Left kidney (tissue), 8 donors: ENCODE results near the gene RGL1. TPM values are rescaled to one million over a fixed set of nuclear protein-coding genes. Genes with fewer than 3 reads are reported as not detected.
"Not testable (repeated sequence)": the region's sequence is repeated elsewhere in the genome, so short reads cannot be mapped to it uniquely, and the experiment has no call there.

Experiments used
- DNase-seq: peaks from one replicate; pipeline ENCODE4 v3.0.0-alpha.2; 2013
- long read RNA-seq, 8 donors: transcript quantifications; one replicate each; lab custom pipeline, GENCODE V29; 2026
- polyA plus RNA-seq: library from polyadenylated mRNA; unstranded; fragments of 120-200 nt; gene quantifications from one replicate; pipeline ENCODE4 v1.2.1, GENCODE V29; 2013; ENCODE audit not compliant: insufficient read length

RGL1 gene
- 57.1 TPM for polyA plus RNA-seq
- long read RNA-seq, donor 1: 0 reads
- long read RNA-seq, donor 2, full-length matches to known transcripts: 6 of 22 reads
- long read RNA-seq, donor 2, partial matches to known transcripts: 16 of 22 reads
- long read RNA-seq, donor 2, other reads (novel, unspliced or antisense): 0 of 22 reads
- long read RNA-seq, donor 3, full-length matches to known transcripts: 1 of 1 reads
- long read RNA-seq, donor 3, partial matches to known transcripts: 0 of 1 reads
- long read RNA-seq, donor 3, other reads (novel, unspliced or antisense): 0 of 1 reads
- long read RNA-seq, donor 4: 0 reads
- long read RNA-seq, donor 5, full-length matches to known transcripts: 5 of 5 reads
- long read RNA-seq, donor 5, partial matches to known transcripts: 0 of 5 reads
- long read RNA-seq, donor 5, other reads (novel, unspliced or antisense): 0 of 5 reads
- long read RNA-seq, donor 6, full-length matches to known transcripts: 1 of 1 reads
- long read RNA-seq, donor 6, partial matches to known transcripts: 0 of 1 reads
- long read RNA-seq, donor 6, other reads (novel, unspliced or antisense): 0 of 1 reads
- long read RNA-seq, donor 7, full-length matches to known transcripts: 10 of 17 reads
- long read RNA-seq, donor 7, partial matches to known transcripts: 7 of 17 reads
- long read RNA-seq, donor 7, other reads (novel, unspliced or antisense): 0 of 17 reads
- long read RNA-seq, donor 8, full-length matches to known transcripts: 6 of 12 reads
- long read RNA-seq, donor 8, partial matches to known transcripts: 6 of 12 reads
- long read RNA-seq, donor 8, other reads (novel, unspliced or antisense): 0 of 12 reads

GRCh38 chr1:183804916-183805841, at the start of gene RGL1:
Gene RGL1 (plus strand): TSS chr1:183805120. CDS start chr1:183805298, 178 bp downstream.
- peak; percentile 84 for DNase-seq

- DNase-seq: no peak
Measured at GRCh38 chr1:183756326-183756725, 48.6 kb upstream of the RGL1 start.

GRCh38 chr1:183757061-183757460, 47.9 kb upstream of the RGL1 start:
- DNase-seq: no peak

- no peak for DNase-seq
Measured at GRCh38 chr1:183758913-183759312, 46.0 kb upstream of the RGL1 start.

DNA sequence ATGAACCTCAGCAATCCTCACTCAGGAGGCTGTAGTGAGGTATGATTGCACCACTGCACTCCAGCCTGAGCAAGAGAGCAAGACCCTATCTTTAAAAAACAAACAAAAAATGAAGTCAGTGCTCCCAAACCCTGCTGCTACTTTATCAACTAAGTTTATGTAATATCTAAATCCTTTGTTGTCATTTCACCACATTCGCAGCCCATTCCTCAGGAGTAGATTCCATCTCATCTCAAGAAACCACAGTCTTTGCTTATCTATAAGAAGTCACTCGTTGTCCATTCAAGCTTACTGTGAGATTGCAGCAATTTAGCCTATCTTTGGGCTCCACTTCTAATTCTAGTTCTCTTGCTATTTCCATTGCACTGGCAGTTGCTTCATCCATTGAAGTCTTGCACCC, 44.3 kb upstream of the RGL1 start:
- DNase-seq: no peak

DNA sequence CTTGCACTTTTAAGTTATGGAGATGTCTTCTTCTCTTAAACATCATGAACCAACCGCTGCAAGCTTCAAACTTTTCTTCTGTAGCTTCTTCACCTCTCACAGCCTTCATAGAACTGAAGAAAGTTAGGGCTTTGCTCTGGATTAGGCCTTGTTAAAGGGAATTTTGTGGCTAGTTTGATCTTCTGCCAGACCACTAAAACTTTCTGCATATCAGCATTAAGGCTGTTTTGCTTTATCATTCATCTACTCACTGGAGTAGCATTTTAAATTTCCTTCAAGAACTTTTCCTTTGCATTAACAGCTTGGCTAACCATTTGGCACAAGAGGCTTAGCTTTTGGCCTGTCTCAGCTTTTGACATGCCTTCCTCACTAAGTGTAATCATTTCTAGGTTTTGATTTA, 43.0 kb upstream of the RGL1 start:
- DNase-seq: no peak

- not testable (repeated sequence) for DNase-seq
Measured at GRCh38 chr1:183762856-183763255, 42.1 kb upstream of the RGL1 start.

- DNase-seq: no peak
Measured at GRCh38 chr1:183764981-183765380, 39.9 kb upstream of the RGL1 start.

GRCh38 chr1:183769956-183770815, 34.7 kb upstream of the RGL1 start:
- DNase-seq: no peak

DNA sequence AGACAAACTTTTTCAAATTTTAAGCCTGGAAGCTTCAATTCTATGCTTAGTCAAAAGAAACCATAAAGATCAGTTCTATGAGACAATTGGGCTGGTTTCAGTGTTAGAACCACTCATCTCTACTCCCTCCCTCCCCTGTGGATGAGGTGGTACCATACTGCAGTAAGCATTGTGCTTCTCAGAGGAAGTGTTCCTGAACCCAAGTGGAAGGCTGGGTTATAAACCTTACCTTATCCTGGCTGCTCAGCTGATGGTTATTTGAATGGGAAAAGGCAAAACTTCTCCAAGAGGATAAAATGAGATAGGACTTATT, 34.1 kb upstream of the RGL1 start:
- no peak for DNase-seq

DNA sequence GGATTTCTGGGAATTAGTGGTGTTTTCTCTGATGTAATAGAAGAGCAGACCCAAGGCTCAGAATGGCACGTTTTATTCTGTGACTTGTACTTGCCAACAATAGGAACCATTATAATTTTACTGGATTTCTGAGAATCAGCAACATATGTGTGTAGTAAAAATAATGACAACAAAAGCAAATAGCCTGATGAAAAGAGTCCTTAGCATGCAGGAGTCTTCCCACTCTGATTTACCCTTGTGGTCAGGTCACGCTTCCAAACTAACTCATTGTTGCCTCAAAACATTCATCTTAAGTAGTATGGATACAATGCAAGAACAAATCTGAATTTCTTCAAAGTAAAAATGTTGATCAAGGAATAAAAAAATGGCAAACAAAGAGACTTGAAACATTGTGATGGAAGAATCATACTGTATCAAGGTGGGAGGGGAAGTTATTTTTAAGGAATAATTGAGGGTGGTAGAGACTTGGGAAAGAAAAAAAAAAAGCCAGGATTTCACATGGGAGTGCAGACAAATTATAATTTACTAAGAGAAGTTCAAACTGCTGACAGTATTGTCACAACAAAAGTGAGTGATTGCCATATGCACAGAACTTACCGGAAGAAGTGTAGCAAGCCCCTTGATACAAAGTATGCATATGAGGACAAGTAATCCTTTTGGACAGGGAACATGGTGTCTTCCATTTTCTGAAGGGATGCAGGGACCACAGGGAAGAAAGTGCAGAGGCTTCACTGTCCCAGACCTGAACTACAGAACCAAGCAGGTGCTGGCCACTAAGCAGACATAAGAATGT, 31.2 kb upstream of the RGL1 start:
- DNase-seq: no peak

DNA sequence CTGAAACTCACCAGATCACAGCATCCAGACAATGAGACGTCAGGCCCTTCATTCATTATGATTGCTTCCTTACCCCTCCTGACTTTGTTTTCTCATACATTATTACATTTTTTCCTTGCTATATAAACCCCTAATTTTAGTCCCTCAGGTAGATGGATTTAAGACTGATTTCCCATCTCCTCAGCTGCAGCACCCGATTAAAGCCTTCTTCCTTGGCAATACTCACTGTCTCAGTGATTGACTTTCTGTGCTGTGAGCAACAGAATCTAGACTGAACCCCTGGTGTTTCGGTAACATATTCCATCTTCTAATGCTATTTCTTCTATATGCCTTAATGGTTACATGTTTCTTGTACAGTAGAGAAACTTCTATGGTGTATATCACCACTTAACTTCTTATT, 30.0 kb upstream of the RGL1 start:
- no peak for DNase-seq

GRCh38 chr1:183776731-183777130, 28.2 kb upstream of the RGL1 start:
- DNase-seq: no peak

DNA sequence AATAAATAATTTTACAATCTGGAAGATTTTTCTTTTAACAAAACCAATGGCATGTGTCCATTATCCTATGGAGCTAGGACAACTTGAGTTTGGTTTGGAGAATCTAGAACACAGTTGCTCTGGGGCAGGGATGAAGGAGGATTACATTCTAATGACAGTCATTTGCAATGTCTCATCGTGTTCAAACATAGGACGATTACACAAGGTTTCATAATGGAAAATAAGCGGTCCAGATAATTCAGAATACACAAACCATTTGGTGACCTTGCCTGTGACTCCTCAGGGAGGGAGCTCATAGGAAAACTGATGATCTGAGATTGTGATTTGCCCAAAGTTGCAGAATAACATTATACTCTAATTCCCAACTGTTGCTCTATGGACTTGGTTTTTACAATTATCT, 27.6 kb upstream of the RGL1 start:
- no peak for DNase-seq

GRCh38 chr1:183778045-183778444, 26.9 kb upstream of the RGL1 start:
- no peak for DNase-seq

DNA sequence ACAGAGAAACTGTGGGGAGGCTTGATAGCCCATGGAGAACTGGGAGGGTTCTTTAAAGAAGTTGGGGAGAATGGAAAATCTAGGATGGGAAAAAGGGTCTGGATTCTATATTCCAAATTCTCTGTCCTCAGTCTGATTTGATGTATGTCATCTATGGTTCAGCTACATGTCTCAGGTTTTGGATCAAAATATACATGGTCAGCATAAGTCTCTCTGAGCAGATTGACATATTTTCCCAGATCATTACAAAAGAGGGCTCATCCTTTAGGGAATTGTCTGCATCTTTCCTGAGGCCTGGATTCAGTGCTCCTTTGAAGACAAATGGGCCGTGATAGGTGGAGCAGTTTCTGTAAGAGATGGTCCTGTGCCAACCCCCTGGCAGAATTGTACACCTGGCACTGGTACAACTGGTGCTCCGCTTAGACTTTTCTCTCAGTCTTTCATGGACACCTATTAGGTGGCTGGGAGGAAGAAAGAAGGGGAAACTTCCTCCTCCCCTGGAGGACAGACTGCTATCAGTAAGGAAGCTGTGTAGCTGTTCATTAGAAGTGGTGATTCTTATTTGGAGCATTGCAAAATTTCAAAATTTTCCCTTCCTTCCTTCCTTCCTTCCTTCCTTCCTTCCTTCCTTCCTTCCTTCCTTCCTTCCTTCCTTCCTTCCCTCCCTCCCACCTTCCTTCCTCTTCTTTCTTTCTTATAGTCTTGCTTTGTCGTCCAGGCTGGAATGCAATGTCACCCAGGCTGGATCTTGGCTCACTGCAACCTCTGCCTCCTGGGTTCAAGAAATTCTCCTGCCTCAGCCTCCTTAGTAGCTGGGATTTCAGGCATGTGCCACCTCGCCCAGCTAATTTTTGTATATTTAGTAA, 26.1 kb upstream of the RGL1 start:
- DNase-seq: no peak

GRCh38 chr1:183780159-183780558, 24.8 kb upstream of the RGL1 start:
- DNase-seq: no peak

GRCh38 chr1:183780757-183781156, 24.2 kb upstream of the RGL1 start:
- DNase-seq: no peak

DNA sequence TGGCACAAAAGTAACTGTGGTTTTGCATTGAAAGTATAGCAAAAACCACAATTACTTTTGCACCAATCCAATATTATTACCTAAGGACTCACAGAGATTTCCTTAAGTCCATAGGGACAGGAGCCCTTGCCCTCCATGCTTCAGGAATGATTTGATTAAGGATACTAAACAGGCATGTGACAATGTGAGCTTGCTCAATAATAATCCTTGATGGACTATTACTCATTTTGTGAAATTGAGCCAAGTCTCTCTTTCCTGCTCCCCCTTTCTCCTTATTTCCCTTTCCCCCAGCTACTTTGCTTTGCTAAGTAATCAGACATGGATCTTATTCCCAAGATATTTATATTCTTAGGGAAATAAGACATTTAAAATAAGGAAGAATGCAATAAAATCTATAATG, 21.6 kb upstream of the RGL1 start:
- no peak for DNase-seq
